ENCODE data around the gene PIEZO1. TPM values are rescaled to one million over a fixed set of nuclear protein-coding genes. Genes with fewer than 3 reads are reported as not detected.

Gene PIEZO1
- total RNA-seq, 1 donor from 2014 or later, result 238 TPM

DNA sequence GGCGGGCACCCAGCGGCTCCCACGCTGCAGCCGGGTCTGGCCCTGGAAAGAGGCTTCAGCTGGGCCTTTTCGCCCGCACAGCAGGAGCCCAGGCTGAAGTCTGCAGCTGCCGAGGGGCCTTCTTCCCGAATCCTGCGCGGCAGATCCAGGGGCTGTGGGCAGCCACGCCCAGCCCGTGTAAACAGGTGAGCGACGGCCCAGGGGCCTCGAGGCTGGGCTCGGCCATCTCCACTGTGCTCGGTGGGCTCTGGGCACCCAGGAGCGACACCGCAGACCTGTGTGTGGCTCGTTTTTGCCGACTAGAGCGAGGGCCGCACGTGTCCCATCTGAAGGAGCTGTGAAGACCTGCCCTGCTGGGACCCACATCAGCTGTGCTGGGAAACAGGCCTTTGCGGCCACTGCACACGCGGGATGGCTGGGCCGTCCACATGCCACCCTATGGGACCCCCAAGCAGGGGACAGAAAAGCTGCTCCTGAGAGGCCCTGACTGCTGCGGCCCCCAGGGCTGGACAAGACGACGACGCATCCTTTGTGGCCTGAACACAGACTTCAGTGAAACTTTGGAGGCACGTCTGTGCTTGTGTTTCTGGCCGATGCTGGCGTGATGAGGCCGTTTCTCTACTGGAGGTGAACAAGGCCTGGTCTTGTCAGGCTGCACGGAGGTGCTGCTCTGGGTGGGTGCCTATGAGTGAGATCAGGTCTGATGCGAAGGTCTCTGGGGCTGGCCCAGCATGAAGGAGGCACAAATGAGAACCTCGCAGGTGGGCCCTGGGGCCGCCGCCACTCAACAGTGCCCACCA, 31.9 kb upstream of the PIEZO1 start:
- DNase-seq (ENCODE audit: low read depth in 2 of 2), result no peak

DNA sequence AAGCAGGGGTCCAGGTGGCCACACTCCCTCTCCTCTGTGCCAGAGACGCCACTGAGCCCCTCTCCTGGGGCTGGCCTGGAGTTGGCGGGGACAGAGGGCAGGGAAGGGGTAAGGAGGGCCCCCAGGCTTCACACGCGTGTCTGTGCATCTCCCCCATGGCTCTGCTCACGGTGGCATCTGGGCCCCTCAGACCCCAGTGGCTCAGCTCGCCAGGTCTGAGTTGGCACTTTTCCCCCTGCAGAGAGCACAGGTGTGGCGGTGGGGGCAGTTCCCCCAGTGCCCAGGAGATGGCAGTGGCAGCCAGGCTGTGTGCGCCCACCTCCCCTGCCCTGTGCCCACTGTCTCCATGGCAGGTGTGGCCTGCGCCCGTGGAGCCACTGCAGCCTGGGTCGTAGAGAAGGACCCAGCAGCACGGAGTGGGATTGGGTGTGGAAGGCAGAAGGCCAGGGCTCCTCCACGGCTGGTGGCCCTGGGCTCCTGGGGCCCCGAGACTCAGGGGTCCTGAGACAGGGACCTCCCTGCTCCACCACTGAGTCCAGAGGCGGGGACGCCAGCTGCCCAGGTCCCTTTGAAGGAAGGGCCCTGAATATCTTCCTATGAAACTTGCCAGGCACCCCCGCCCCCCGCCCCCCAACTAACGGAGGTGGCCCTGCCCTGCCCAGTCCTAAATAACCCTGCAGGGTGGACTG, 31.0 kb upstream of the PIEZO1 start:
- peak in 1 of 2 donors; percentile 44 for DNase-seq (ENCODE audit: low read depth in 2 of 2)

GRCh38 chr16:88815227-88815626, 30.2 kb upstream of the PIEZO1 start:
- DNase-seq (ENCODE audit: low read depth in 2 of 2), result no peak

- DNase-seq (ENCODE audit: low read depth in 2 of 2), result no peak
Measured at GRCh38 chr16:88814144-88814502, 29.1 kb upstream of the PIEZO1 start.

DNA sequence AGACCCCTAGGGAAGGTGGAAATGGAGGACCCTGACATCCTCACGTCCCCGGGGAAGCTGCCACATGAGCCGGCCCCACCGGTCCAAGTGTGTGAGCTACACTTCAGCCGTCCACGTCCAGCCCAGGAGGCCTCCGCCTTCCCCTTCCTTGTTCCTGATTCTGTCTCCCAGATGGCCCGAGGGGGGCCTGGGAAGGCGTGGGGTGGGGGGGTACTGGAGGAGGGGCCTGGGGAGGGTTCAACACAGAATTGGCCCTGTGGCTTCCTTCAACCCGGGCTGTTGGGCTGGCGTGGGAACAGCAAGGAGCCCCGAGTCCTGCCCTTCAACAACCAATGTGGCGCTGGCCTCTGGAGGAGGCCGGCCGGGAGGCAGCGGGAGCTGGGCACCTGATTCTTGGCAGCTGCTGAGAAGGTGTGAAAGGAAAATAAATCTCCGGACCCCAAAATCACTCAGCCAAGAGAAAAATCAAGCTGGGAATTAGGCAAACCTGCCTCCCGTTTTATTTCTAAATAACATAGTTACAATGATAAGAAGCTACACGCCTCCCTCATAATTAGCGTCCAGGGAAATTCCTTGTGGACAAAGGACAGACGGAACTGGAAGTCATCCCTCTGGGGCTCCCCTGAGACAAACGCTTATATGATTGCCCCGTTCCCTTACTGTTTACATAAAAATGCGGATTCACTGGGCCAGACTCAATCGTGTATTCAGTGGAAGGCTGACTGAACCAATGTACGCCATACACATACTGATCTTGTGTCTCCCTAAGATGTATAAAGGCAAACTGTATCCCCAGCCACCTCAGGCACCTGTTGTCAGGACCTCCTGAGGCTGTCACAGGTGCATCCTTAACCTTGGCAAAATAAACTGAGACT, 28.5 kb upstream of the PIEZO1 start:
- DNase-seq (ENCODE audit: low read depth in 2 of 2), result no peak

DNA sequence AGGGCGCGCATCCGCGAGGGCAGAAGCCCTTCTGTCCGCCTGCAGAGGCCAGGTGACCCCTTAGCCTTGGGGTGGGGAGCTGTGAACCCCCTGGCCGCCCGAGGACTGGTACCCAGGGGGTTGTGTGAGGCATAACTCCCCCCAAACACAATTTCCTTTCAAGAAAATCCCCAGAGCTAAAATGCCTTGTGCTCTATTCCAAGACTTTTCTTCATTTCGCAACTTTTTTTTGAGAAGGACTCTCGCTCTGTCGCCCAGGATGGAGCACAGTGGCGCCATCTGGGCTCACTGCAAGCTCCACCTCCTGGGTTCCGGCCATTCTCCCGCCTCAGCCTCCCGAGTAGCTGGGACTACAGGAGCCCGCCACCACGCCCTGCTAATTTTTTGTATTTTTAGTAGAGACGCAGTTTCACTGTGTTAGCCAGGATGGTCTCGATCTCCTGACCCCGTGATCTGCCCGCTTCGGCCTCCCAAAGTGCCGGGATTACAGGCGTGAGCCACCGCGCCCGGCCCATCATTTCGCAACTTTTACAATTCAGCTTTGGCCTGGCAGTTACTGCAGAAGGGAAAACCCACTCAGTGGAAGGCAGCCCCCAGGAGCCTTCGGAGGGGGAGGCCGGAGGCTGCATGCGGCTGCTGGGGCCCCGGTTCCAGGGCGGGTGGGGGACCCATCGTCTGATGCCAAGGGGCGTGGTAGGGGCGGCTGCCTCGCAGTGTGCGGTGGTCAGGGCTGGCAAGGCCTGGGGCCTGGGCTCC, 27.7 kb upstream of the PIEZO1 start:
- no peak for DNase-seq (ENCODE audit: low read depth in 2 of 2)

DNA sequence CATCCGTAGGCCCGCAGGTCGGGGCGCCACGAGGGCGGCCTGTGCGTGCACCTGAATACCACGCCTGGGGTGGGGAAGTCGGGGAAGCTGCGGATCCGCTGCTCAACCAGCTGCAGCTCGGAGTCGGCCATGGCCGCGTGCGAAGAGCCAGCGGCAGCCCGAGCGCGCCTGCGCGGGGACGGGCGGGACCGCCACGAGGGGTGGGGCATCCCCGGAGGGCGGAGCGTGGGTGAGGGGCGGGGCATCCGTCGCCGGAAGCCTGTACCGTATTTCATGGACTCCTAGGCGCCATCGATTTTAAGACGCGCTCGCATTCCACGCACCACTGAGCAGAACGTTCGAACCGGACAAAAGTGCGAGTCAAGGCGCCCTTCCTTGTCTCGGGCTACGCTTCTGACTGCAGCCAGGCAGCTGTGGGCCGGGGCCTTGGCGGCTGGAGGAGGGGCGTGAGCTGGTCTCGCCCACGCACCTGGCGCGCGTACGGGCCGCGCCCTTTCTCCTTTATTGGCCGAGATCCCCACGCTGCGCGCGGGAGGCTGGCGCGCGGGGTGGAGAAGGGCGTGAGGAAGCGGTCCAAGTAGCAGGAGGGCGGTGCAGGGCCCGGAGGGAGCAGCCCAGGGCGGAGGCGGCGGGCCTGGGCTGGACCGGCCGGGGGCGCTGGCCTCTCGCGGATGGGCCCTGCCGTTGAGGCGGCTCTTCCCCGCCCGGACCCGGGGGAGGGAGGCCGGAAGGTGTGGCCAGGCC, 26.9 kb upstream of the PIEZO1 start, which contains the start of gene APRT:
TSS of gene APRT (minus strand) at position 160 of the 744 bp plus-strand sequence. CDS start at position 131, 29 bp downstream.
- DNase-seq (ENCODE audit: low read depth in 2 of 2), result peak; percentile 77 to 91

- DNase-seq (ENCODE audit: low read depth in 2 of 2), result peak in 1 of 2 donors; percentile 73
Measured at GRCh38 chr16:88810912-88811768, 26.1 kb upstream of the PIEZO1 start.

GRCh38 chr16:88810166-88810911, 25.3 kb upstream of the PIEZO1 start:
- no peak for DNase-seq (ENCODE audit: low read depth in 2 of 2)

GRCh38 chr16:88809676-88810165, 24.7 kb upstream of the PIEZO1 start:
- DNase-seq (ENCODE audit: low read depth in 2 of 2), result no peak

GRCh38 chr16:88809068-88809675, 24.2 kb upstream of the PIEZO1 start:
- DNase-seq (ENCODE audit: low read depth in 2 of 2), result no peak

DNA sequence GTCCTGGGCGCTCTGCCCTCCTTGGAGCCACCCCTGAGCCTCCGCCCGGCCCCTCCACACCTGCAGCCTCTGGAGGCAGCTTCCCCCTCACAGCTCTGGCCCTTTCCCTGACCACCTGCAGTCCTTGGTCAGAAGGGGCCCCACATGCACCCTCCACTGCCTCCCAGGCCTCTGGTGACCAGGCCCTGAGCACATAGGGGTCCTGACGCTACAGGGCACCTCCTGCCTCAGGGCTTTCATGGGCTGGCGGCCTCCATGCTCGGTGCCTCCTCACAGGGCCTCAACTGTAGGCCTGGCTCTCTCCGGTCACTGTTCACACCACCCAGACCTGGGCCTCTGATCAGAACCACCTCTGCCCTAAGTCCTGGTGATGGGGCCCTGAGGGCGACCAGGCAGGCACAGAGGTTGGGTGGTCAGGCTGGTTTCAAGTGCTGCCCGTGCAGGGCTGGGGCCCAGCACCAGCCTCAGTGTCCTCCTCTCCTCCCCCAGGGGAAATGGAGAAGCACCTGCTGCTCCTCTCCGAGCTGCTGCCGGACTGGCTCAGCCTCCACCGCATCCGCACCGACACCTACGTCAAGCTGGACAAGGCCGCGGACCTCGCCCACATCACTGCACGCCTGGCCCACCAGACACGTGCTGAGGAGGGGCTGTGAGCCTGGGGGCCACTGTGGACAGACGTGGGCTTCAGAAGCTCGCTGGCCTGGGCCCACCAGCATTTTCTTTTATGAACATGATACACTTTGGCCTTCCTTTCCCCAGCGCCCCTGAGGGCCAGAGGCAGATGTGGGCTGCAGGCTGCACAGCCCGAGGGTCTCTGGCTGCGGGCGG, 22.8 kb upstream of the PIEZO1 start:
- DNase-seq (ENCODE audit: low read depth in 2 of 2), result no peak

GRCh38 chr16:88807142-88807625, 22.2 kb upstream of the PIEZO1 start:
- DNase-seq (ENCODE audit: low read depth in 2 of 2), result no peak

GRCh38 chr16:88806491-88807111, 21.6 kb upstream of the PIEZO1 start:
- DNase-seq (ENCODE audit: low read depth in 2 of 2), result no peak

DNA sequence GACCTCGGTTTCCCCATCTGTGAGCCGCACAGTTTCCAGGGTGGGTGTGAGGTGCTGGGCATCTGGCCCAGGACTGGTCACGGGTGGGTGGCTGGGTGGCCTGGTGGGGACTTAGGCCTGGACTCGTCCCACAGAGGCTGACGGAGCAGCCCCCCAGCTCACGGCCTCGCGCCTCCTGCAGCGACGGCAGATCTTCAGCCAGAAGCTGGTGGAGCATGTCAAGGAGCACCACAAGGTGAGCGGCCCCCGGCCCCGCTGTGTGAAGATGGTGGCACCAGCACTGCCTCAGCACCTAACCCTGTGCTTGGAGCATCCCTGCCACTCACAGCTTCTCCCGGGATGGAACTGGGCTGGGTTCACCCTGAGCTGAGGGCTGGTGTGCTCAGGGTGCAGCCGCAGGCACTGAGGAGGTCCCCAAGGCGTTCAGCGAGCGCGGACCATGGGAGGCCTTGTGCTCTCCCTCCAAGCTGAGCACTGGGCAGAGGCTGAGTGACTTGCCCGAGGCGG, 20.9 kb upstream of the PIEZO1 start:
- no peak for DNase-seq (ENCODE audit: low read depth in 2 of 2)

- DNase-seq (ENCODE audit: low read depth in 2 of 2), result no peak
Measured at GRCh38 chr16:88805340-88805715, 20.3 kb upstream of the PIEZO1 start.

Measured in dermis microvascular lymphatic vessel endothelial cell (primary cell).